Measurements from ENCODE around the gene LRRC36. TPM values are rescaled to one million over a fixed set of nuclear protein-coding genes. Genes with fewer than 3 reads are reported as not detected.
"Not testable (repeated sequence)": the region's sequence is repeated elsewhere in the genome, so short reads cannot be mapped to it uniquely, and the experiment has no call there.

LRRC36 gene
- total and polyA plus RNA-seq, 2 of the 13 experiments (the other 11 are each of a cell fraction or from before 2014, with no cell fraction given), result 0.12 to 0.15 TPM

- CTCF ChIA-PET (ENCODE audit: low intra/inter-chr PET ratio, low total read pairs); H3K9me3 ChIP-seq (ENCODE audit: low read length); H3K27me3 ChIP-seq (ENCODE audit: control insufficient read depth in 1 of 2, insufficient read depth in 2 of 2, low read length in 2 of 2); intact Hi-C loops (cut with micrococcal nuclease; ENCODE audit: unreplicated experiment); H2AFZ ChIP-seq (ENCODE audit: low read length); DNase-seq (ENCODE audit: low spot score); ATAC-seq; H3K4me3 ChIP-seq (replicated peaks in 1 of 3; ENCODE audit: insufficient read depth in 1 of 3, low read depth in 2 of 3, low read length in 3 of 3); H3K9ac ChIP-seq (ENCODE audit: insufficient read depth, low read depth, low read length); H4K20me1 ChIP-seq (ENCODE audit: insufficient read depth, low read length); in situ Hi-C loops (cut with HindIII; ENCODE audit: extremely low pct_ligation_motif_present, low pct_unique_long_range_greater_than_20kb); H3K27ac ChIP-seq (ENCODE audit: extremely low read length, insufficient read depth, low read length); H3K4me2 ChIP-seq (ENCODE audit: low read depth, low read length); FAIRE-seq; H3K79me2 ChIP-seq (ENCODE audit: insufficient read depth, low read length); POLR2A ChIA-PET; H3K36me3 ChIP-seq (replicated peaks in 1 of 2; ENCODE audit: control insufficient read depth in 1 of 2, insufficient read depth in 2 of 2, low read length in 2 of 2); BruUV-seq (replicated peaks): not testable (repeated sequence)
- H3K4me1 ChIP-seq (ENCODE audit: insufficient read depth, low read length), result peaks cover 22% of the 10 kb centered on the region
- 59% methylated on average over 11 of the region's 11 CpGs for WGBS (ENCODE audit: low lambda C conversion rate)
Measured at GRCh38 chr16:67376012-67376411, 49.4 kb downstream of the LRRC36 start.

GRCh38 chr16:67378642-67379041 is 52.0 kb downstream of the LRRC36 start:
- no peak for FAIRE-seq
- DNase-seq (ENCODE audit: low spot score), result no peak
- ChIA-PET CTCF (ENCODE audit: low intra/inter-chr PET ratio, low total read pairs) (no interaction called here), POLR2A (no interaction called here)
- H3K9ac ChIP-seq (ENCODE audit: insufficient read depth, low read depth, low read length), result no peak overlapping the region
- H3K27ac ChIP-seq (ENCODE audit: extremely low read length, insufficient read depth, low read length), result no peak overlapping the region
- no peaks in the 10 kb centered on the region for H3K79me2 ChIP-seq (ENCODE audit: insufficient read depth, low read length)
- in situ Hi-C loops (cut with HindIII; ENCODE audit: extremely low pct_ligation_motif_present, low pct_unique_long_range_greater_than_20kb), result no loop called here
- intact Hi-C loops (cut with micrococcal nuclease; ENCODE audit: unreplicated experiment), result no loop called here
- BruUV-seq (replicated peaks), result no TSS peak
- H3K27me3 ChIP-seq (ENCODE audit: control insufficient read depth in 1 of 2, insufficient read depth in 2 of 2, low read length in 2 of 2), result peaks cover 0 to 20% of the 10 kb centered on the region in 2 experiments; a peak in 3 of 5 replicates
- H4K20me1 ChIP-seq (ENCODE audit: insufficient read depth, low read length), result no peaks in the 10 kb centered on the region
- peaks cover 8% of the 10 kb centered on the region for H3K4me1 ChIP-seq (ENCODE audit: insufficient read depth, low read length)
- H3K9me3 ChIP-seq (ENCODE audit: low read length), result no peaks in the 10 kb centered on the region
- no peak overlapping the region for H3K4me3 ChIP-seq (replicated peaks in 1 of 3; ENCODE audit: insufficient read depth in 1 of 3, low read depth in 2 of 3, low read length in 3 of 3)
- H3K4me2 ChIP-seq (ENCODE audit: low read depth, low read length), result no peak overlapping the region
- H3K36me3 ChIP-seq (replicated peaks in 1 of 2; ENCODE audit: control insufficient read depth in 1 of 2, insufficient read depth in 2 of 2, low read length in 2 of 2), result no peaks in the 10 kb centered on the region
- H2AFZ ChIP-seq (ENCODE audit: low read length), result no peak overlapping the region
- WGBS (ENCODE audit: low lambda C conversion rate), result 0% methylated on average over 1 of the region's 1 CpG
- ATAC-seq, result no peak
- TF ChIP-seq ZNF761 (CRISPR knock-in tag; conservative IDR thresholded peaks at IDR 0.05) (no peak), SETDB1 (CRISPR knock-in tag; IDR thresholded peaks at IDR 0.05; ENCODE audit: borderline replicate concordance) (no peak), ZHX2 (IDR thresholded peaks at IDR 0.05; ENCODE audit: low read depth) (no peak), ZHX2 (CRISPR knock-in tag; IDR thresholded peaks at IDR 0.05; ENCODE audit: borderline replicate concordance) (no peak), ZNF784 (CRISPR knock-in tag; IDR thresholded peaks at IDR 0.05; ENCODE audit: borderline replicate concordance) (no peak), ZGPAT (CRISPR knock-in tag; IDR thresholded peaks at IDR 0.05) (no peak)
